Adrenal gland (tissue), 5 donors: ENCODE data around the gene TP73.

Experiments used
- POLR2A ChIP-seq, 2 donors: fragments of 450-650 bp; IDR thresholded peaks; one replicate each; pipeline ENCODE4 v1.6.1; 2017; ENCODE audit warnings: antibody characterized with exemption in 2 of 2, mild to moderate bottlenecking in 2 of 2, moderate library complexity in 1 of 2
- TF ChIP-seq, protein P1 (sequence below), 6 experiments: fragments of 450-650 bp in 4 of 6; fragments of 200-600 bp in 2 of 6; sonication (generic) in 1 of 6; IDR thresholded peaks; 1 replicate in 5 of 6; 2 replicates in 1 of 6; pipeline versions ENCODE4 v1.5.1 to v1.8.0; 2016 to 2021; ENCODE audit warnings: antibody characterized with exemption in 6 of 6, mild to moderate bottlenecking in 2 of 6, moderate library complexity in 1 of 6
- donor health status: DM: no; HTN: no; CAD: no.

DNA sequence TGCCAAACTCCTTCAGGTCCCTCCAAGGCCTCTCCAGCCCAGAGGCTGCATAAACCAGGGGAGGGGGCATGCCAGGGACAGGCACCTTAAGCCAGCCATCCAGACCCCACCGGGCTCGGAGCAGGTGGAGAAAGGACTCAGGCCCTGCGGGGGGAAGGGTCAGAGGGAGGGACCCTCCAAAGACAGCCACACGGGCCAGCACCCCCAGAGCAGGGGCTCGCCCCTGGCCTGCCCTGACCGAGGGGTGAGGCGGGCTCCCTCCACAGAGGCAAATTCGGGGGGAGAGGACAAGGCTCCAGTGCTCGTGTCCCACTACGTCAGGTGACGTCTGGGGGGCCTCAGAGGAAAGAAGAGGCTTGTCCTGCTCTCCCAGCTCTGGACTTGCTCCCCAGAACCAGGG lies 49.2 kb upstream of the TP73 start:
- no peak for TF ChIP-seq POLR2A (IDR thresholded peaks at IDR 0.05)
- TF ChIP-seq, protein P1, sequence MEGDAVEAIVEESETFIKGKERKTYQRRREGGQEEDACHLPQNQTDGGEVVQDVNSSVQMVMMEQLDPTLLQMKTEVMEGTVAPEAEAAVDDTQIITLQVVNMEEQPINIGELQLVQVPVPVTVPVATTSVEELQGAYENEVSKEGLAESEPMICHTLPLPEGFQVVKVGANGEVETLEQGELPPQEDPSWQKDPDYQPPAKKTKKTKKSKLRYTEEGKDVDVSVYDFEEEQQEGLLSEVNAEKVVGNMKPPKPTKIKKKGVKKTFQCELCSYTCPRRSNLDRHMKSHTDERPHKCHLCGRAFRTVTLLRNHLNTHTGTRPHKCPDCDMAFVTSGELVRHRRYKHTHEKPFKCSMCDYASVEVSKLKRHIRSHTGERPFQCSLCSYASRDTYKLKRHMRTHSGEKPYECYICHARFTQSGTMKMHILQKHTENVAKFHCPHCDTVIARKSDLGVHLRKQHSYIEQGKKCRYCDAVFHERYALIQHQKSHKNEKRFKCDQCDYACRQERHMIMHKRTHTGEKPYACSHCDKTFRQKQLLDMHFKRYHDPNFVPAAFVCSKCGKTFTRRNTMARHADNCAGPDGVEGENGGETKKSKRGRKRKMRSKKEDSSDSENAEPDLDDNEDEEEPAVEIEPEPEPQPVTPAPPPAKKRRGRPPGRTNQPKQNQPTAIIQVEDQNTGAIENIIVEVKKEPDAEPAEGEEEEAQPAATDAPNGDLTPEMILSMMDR (IDR thresholded peaks at IDR 0.05), result no peak
